HEK293 (cell line): ENCODE measurements around the gene ZNF641.

Experiments used
- CTCF ChIA-PET: fragments of 350-600 bp; formaldehyde crosslinking; extraction: SDS; loops from one replicate; lab custom pipeline; 2021; ENCODE audit warnings: antibody characterized with exemption; lab: Yijun Ruan, JAX
- POLR2A ChIA-PET: fragments of 300-600 bp; formaldehyde crosslinking; extraction: SDS; loops from one replicate; lab custom pipeline; 2020; ENCODE audit warnings: antibody characterized with exemption, inconsistent platforms; lab: Yijun Ruan, JAX
- H3K27ac ChIP-seq: fragments of 200-500 bp; sonication (Bioruptor generic); 2 replicates; pipeline ENCODE4 v1.5.1; 2014; ENCODE audit warnings: low read depth, low read length, control low read depth, inconsistent platforms; ENCODE audit errors: extremely low read depth
- H3K36me3 ChIP-seq, 2 experiments: fragments of 200-500 bp in 1 of 2; sonication (Bioruptor generic) in 1 of 2; 1 replicate in 1 of 2; 2 replicates in 1 of 2; pipeline ENCODE4 v1.5.1; 2014 to 2017; ENCODE audit warnings: inconsistent platforms in 2 of 2, low read length in 2 of 2; ENCODE audit not compliant: control insufficient read depth in 2 of 2, insufficient read depth in 1 of 2
- H3K4me1 ChIP-seq: fragments of 200-500 bp; sonication (Bioruptor generic); 2 replicates; pipeline ENCODE4 v1.5.1; 2014; ENCODE audit warnings: mild to moderate bottlenecking, low read length, inconsistent platforms; ENCODE audit not compliant: control insufficient read depth, insufficient read depth
- H3K4me3 ChIP-seq: 2 replicates; pipeline ENCODE4 v1.5.1; 2011; ENCODE audit warnings: low read depth, mild to moderate bottlenecking, control low read depth, low read length, moderate library complexity
- H3K9me3 ChIP-seq: fragments of 200-500 bp; sonication (Bioruptor generic); 2 replicates; pipeline ENCODE4 v1.5.1; 2014; ENCODE audit warnings: low read depth, low read length, inconsistent platforms; ENCODE audit not compliant: control insufficient read depth, insufficient read depth
- HOXC10 ChIP-seq: sonication (generic); formaldehyde crosslinking; IDR thresholded peaks from 2 replicates; pipeline ENCODE4 v1.8.1; 2023; ENCODE audit warnings: mild to moderate bottlenecking, missing genetic modification reagents
- IKZF3 ChIP-seq: fragments of 450-650 bp; IDR thresholded peaks from 2 replicates; pipeline ENCODE4 v1.5.0; 2018; ENCODE audit warnings: missing biosample characterization, mild to moderate bottlenecking, missing genetic modification characterization, moderate library complexity
- KLF8 ChIP-seq: fragments of 450-650 bp; formaldehyde crosslinking; IDR thresholded peaks from 2 replicates; pipeline ENCODE4 v1.5.1; 2016; ENCODE audit warnings: missing biosample characterization, missing genetic modification characterization
- ZBTB17 ChIP-seq: fragments of 450-650 bp; formaldehyde crosslinking; IDR thresholded peaks from 2 replicates; pipeline ENCODE4 v1.5.1; 2016; ENCODE audit warnings: missing biosample characterization, missing genetic modification characterization
- ZBTB48 ChIP-seq: fragments of 450-650 bp; formaldehyde crosslinking; IDR thresholded peaks from 2 replicates; pipeline ENCODE4 v1.5.1; 2016; ENCODE audit warnings: missing biosample characterization, missing genetic modification characterization
- ZIC2 ChIP-seq: fragments of 450-650 bp; formaldehyde crosslinking; IDR thresholded peaks from 2 replicates; pipeline ENCODE4 v1.5.1; 2016; ENCODE audit warnings: missing biosample characterization, missing genetic modification characterization
- ZNF391 ChIP-seq: fragments of 450-650 bp; formaldehyde crosslinking; IDR thresholded peaks from 2 replicates; pipeline ENCODE4 v1.5.1; 2016; ENCODE audit warnings: low read depth, missing biosample characterization, missing genetic modification characterization, borderline replicate concordance
- ZNF48 ChIP-seq: fragments of 450-650 bp; formaldehyde crosslinking; IDR thresholded peaks from 2 replicates; pipeline ENCODE4 v1.5.1; 2016; ENCODE audit warnings: missing biosample characterization, missing genetic modification characterization
- ZNF514 ChIP-seq: fragments of 450-650 bp; formaldehyde crosslinking; IDR thresholded peaks from 2 replicates; pipeline ENCODE4 v1.5.1; 2016; ENCODE audit warnings: missing biosample characterization, missing genetic modification characterization
- ZNF530 ChIP-seq: fragments of 450-650 bp; formaldehyde crosslinking; IDR thresholded peaks from 2 replicates; pipeline ENCODE4 v1.5.1; 2016; ENCODE audit warnings: low read depth, missing biosample characterization, missing genetic modification characterization
- ZNF558 ChIP-seq: fragments of 450-650 bp; formaldehyde crosslinking; IDR thresholded peaks from 2 replicates; pipeline ENCODE4 v1.5.1; 2016; ENCODE audit warnings: missing biosample characterization, missing genetic modification characterization
- ZNF585B ChIP-seq: fragments of 450-650 bp; formaldehyde crosslinking; IDR thresholded peaks from 2 replicates; pipeline ENCODE4 v1.5.1; 2016; ENCODE audit warnings: missing biosample characterization, missing genetic modification characterization
- ZNF629 ChIP-seq: fragments of 450-650 bp; formaldehyde crosslinking; IDR thresholded peaks from 2 replicates; pipeline ENCODE4 v1.5.1; 2017; ENCODE audit warnings: missing biosample characterization, missing genetic modification characterization
- ZNF791 ChIP-seq: fragments of 450-650 bp; formaldehyde crosslinking; IDR thresholded peaks from 2 replicates; pipeline ENCODE4 v1.5.1; 2016; ENCODE audit warnings: missing biosample characterization, missing genetic modification characterization
- TF ChIP-seq, protein P1 (sequence below): fragments of 450-650 bp; formaldehyde crosslinking; conservative IDR thresholded peaks from 2 replicates; pipeline ENCODE4 v1.5.1; 2016; ENCODE audit warnings: low read depth, missing biosample characterization, missing genetic modification characterization
- TF ChIP-seq, protein P2 (sequence below): fragments of 450-650 bp; formaldehyde crosslinking; IDR thresholded peaks from 2 replicates; pipeline ENCODE4 v1.5.1; 2016; ENCODE audit warnings: missing biosample characterization, missing genetic modification characterization
- TF ChIP-seq, protein P3 (sequence below): fragments of 450-650 bp; formaldehyde crosslinking; IDR thresholded peaks from 2 replicates; pipeline ENCODE4 v1.5.1; 2017; ENCODE audit warnings: missing biosample characterization, missing genetic modification characterization
- TF ChIP-seq, protein P4 (sequence below): fragments of 450-650 bp; formaldehyde crosslinking; IDR thresholded peaks from 2 replicates; pipeline ENCODE4 v1.5.1; 2016; ENCODE audit warnings: missing biosample characterization, missing genetic modification characterization

The ZNF641 gene

DNA sequence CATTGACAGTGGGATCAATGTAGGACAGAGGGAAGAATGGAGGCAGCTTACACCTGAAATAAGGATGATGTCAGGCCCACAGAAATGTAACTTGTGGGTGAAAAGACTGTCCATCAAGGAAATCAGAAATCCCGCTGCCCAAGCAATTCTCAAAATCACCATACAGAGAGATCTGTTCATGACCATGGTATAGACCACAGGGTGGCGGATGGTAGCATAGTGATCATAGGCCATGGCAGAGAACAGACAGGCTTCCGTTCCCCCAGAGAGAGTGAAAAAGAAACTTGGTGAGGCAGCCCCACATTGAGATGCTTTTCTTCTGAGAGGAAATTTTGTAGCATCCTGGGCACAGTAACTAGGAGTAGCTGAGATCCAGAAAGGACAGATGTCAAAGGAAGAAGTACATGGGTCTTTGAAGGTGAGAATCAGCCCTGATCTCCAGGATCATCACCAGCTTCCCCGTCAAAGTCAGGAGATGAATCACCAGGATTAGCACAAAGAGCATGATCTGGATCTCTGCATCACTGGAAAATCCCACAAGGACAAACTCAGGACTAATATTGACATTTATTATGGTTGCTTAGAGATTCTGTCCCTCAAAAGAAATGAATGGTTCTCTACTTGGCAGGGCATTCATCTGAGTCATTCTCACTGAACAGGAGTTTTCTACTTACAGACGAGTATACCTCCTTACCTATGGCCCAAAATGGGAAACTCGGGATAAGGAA lies 5.5 kb upstream of the ZNF641 start (continued):
- TF ChIP-seq ZNF48 (tag by site-specific recombination) = no peak
- no peak for TF ChIP-seq ZNF585B
- TF ChIP-seq ZNF514 (tag by site-specific recombination) = no peak
- TF ChIP-seq KLF8 (tag by site-specific recombination) = no peak
- TF ChIP-seq ZNF791 (tag by site-specific recombination) = no peak

DNA sequence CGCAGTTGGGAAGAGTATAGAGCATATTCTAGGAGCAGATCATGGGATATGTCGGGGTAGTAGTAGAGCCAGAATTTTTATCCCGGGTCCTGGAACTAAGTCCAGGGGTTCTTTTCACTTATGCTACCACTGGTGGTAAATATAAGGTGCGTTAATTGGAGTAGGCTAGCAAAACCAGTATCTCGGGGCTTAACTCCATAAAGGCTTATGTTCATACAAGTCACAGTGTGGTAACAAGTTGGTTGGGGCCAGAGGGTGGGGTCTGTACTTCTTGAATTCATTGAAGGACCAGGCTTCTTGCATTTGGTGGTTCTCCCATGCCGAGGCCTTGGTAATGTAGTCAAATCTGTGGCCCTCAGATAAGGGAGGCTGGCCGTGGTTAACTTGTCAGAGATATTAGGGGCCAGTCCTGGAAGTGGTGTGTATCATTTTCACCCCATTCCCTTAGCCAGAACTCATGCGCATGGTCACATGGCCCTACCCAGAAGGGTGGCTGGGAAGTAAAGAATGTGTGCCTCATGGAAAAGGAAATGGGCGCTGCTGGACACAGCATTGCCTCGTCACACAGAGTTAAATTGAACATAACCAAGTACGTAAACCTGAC lies 1.5 kb upstream of the ZNF641 start:
- H3K9me3 ChIP-seq = no peaks in the 10 kb centered on the region
- POLR2A ChIA-PET = no interaction called here
- H3K36me3 ChIP-seq = peaks cover 0 to 7% of the 10 kb centered on the region in 2 experiments; a peak in 1 of 3 replicates
- CTCF ChIA-PET = no interaction called here
- H3K27ac ChIP-seq = no peak overlapping the region
- H3K4me3 ChIP-seq = no peak overlapping the region
- TF ChIP-seq ZNF530 (tag by site-specific recombination) (no peak), ZBTB48 (tag by site-specific recombination) (0 out of 2 replicates have a peak, but pooled peaks have one; percentile 38), ZNF558 (no peak), IKZF3 (tag by site-specific recombination) (no peak)
- TF ChIP-seq, protein P1, sequence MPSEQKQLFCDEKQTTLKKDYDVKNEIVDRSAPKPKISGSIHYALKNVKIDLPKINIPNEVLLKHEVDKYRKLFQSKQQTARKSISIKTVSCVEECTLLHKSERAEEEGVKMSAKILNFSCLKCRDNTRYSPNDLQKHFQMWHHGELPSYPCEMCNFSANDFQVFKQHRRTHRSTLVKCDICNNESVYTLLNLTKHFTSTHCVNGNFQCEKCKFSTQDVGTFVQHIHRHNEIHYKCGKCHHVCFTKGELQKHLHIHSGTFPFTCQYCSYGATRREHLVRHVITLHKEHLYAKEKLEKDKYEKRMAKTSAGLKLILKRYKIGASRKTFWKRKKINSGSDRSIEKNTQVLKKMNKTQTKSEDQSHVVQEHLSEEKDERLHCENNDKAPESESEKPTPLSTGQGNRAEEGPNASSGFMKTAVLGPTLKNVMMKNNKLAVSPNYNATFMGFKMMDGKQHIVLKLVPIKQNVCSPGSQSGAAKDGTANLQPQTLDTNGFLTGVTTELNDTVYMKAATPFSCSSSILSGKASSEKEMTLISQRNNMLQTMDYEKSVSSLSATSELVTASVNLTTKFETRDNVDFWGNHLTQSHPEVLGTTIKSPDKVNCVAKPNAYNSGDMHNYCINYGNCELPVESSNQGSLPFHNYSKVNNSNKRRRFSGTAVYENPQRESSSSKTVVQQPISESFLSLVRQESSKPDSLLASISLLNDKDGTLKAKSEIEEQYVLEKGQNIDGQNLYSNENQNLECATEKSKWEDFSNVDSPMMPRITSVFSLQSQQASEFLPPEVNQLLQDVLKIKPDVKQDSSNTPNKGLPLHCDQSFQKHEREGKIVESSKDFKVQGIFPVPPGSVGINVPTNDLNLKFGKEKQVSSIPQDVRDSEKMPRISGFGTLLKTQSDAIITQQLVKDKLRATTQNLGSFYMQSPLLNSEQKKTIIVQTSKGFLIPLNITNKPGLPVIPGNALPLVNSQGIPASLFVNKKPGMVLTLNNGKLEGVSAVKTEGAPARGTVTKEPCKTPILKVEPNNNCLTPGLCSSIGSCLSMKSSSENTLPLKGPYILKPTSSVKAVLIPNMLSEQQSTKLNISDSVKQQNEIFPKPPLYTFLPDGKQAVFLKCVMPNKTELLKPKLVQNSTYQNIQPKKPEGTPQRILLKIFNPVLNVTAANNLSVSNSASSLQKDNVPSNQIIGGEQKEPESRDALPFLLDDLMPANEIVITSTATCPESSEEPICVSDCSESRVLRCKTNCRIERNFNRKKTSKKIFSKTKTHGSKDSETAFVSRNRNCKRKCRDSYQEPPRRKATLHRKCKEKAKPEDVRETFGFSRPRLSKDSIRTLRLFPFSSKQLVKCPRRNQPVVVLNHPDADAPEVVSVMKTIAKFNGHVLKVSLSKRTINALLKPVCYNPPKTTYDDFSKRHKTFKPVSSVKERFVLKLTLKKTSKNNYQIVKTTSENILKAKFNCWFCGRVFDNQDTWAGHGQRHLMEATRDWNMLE = no peak
- H3K4me1 ChIP-seq = no peaks in the 10 kb centered on the region

DNA sequence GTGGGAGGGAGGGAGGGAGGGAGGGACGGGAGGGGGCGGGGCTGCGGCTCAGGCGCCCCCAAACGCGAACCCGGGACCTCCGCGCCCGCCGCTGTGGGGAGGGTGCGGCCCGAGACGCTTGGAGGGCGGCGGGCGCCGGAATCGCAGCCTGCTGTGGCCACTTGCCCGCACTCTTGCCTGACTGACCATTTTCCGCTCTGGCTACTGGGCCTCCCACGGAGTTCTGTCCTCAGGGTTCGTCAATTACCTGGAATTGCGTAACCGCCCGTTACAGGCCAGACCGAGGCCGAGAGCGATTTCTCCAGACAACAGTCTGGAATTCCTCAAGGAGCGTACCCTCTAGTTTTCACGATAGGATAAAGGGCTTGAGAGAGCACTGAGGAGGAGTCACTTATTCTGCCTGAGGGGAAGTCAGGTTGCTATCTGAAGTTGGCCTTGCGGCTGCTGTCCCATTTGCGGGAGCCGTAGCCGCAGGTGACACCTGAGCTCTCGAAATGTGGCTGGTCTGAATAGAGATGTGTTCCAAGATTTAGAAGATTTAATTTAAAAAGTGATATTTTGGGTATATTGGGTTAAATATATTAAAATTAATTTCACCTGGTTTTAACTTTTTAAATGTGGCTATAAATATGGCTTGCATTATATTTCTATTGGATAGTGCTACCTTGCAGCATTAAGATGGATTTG lies 446 bp upstream of the ZNF641 start:
- H3K4me3 ChIP-seq = peak overlapping the region; percentile 86
- H3K4me1 ChIP-seq = no peaks in the 10 kb centered on the region
- POLR2A ChIA-PET = no interaction called here
- H3K9me3 ChIP-seq = no peaks in the 10 kb centered on the region
- H3K36me3 ChIP-seq = peaks cover 6 to 18% of the 10 kb centered on the region in 2 experiments; a peak in 2 of 3 replicates
- H3K27ac ChIP-seq = peak overlapping the region; percentile 8; the same call in 1 of the 2 replicates
- CTCF ChIA-PET = interaction anchor here (0.6 kb wide), 1 partner anchor 83 kb away, joined by 3 read pairs; no protein-coding TSS in a partner anchor
- TF ChIP-seq, protein P2, sequence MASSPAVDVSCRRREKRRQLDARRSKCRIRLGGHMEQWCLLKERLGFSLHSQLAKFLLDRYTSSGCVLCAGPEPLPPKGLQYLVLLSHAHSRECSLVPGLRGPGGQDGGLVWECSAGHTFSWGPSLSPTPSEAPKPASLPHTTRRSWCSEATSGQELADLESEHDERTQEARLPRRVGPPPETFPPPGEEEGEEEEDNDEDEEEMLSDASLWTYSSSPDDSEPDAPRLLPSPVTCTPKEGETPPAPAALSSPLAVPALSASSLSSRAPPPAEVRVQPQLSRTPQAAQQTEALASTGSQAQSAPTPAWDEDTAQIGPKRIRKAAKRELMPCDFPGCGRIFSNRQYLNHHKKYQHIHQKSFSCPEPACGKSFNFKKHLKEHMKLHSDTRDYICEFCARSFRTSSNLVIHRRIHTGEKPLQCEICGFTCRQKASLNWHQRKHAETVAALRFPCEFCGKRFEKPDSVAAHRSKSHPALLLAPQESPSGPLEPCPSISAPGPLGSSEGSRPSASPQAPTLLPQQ (tag by site-specific recombination) = 0 out of 2 replicates have a peak, but pooled peaks have one; percentile 13
- peak; percentile 89 for TF ChIP-seq ZBTB17 (tag by site-specific recombination)
- TF ChIP-seq ZBTB48 (tag by site-specific recombination) = 0 out of 2 replicates have a peak, but pooled peaks have one; percentile 17
- TF ChIP-seq, protein P3, sequence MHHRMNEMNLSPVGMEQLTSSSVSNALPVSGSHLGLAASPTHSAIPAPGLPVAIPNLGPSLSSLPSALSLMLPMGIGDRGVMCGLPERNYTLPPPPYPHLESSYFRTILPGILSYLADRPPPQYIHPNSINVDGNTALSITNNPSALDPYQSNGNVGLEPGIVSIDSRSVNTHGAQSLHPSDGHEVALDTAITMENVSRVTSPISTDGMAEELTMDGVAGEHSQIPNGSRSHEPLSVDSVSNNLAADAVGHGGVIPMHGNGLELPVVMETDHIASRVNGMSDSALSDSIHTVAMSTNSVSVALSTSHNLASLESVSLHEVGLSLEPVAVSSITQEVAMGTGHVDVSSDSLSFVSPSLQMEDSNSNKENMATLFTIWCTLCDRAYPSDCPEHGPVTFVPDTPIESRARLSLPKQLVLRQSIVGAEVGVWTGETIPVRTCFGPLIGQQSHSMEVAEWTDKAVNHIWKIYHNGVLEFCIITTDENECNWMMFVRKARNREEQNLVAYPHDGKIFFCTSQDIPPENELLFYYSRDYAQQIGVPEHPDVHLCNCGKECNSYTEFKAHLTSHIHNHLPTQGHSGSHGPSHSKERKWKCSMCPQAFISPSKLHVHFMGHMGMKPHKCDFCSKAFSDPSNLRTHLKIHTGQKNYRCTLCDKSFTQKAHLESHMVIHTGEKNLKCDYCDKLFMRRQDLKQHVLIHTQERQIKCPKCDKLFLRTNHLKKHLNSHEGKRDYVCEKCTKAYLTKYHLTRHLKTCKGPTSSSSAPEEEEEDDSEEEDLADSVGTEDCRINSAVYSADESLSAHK (tag by site-specific recombination) = 0 out of 2 replicates have a peak, but pooled peaks have one; percentile 30
- no peak for TF ChIP-seq HOXC10 (CRISPR knock-in tag)
- TF ChIP-seq ZNF391 (tag by site-specific recombination) = no peak
- peak; percentile 48; the same call in 1 of the 2 replicates for TF ChIP-seq ZNF629 (tag by site-specific recombination)
- TF ChIP-seq, protein P4, sequence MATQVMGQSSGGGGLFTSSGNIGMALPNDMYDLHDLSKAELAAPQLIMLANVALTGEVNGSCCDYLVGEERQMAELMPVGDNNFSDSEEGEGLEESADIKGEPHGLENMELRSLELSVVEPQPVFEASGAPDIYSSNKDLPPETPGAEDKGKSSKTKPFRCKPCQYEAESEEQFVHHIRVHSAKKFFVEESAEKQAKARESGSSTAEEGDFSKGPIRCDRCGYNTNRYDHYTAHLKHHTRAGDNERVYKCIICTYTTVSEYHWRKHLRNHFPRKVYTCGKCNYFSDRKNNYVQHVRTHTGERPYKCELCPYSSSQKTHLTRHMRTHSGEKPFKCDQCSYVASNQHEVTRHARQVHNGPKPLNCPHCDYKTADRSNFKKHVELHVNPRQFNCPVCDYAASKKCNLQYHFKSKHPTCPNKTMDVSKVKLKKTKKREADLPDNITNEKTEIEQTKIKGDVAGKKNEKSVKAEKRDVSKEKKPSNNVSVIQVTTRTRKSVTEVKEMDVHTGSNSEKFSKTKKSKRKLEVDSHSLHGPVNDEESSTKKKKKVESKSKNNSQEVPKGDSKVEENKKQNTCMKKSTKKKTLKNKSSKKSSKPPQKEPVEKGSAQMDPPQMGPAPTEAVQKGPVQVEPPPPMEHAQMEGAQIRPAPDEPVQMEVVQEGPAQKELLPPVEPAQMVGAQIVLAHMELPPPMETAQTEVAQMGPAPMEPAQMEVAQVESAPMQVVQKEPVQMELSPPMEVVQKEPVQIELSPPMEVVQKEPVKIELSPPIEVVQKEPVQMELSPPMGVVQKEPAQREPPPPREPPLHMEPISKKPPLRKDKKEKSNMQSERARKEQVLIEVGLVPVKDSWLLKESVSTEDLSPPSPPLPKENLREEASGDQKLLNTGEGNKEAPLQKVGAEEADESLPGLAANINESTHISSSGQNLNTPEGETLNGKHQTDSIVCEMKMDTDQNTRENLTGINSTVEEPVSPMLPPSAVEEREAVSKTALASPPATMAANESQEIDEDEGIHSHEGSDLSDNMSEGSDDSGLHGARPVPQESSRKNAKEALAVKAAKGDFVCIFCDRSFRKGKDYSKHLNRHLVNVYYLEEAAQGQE (tag by site-specific recombination) = 0 out of 2 replicates have a peak, but pooled peaks have one; percentile 44
- TF ChIP-seq ZIC2 (tag by site-specific recombination) = peak; percentile 38; the same call in 1 of the 2 replicates
